PFSK-1 (cell line): ENCODE results near the gene PZP.

Experiments used
- FOXP2 ChIP-seq: optimal IDR thresholded peaks from 2 replicates; pipeline ENCODE3; 2011; ENCODE audit warnings: borderline replicate concordance, control low read depth, inconsistent platforms; ENCODE audit not compliant: insufficient read depth; ENCODE audit errors: extremely low read length, extremely low read depth
- POLR2AphosphoS5 ChIP-seq: IDR thresholded peaks from 2 replicates; pipeline ENCODE4 v1.6.1; 2012; ENCODE audit warnings: low read depth, mild to moderate bottlenecking, control low read depth, low read length, moderate library complexity
- SIN3A ChIP-seq: IDR thresholded peaks from 2 replicates; pipeline ENCODE4 v1.6.1; 2012; ENCODE audit warnings: mild to moderate bottlenecking, low read length, moderate library complexity, borderline replicate concordance; ENCODE audit not compliant: insufficient read depth

- no peak for TF ChIP-seq FOXP2
- no peak for TF ChIP-seq SIN3A
- TF ChIP-seq POLR2AphosphoS5: no peak
Measured at GRCh38 chr12:9143137-9143536, 65.1 kb downstream of the PZP start.
